Stimulated activated CD4-positive, alpha-beta T cell treated with anti-CD3 and anti-CD28 coated beads, Interleukin-4, amount 100 ng/mL, for 24 hours (primary cell): Measurements from ENCODE around the gene MAP3K13.

Experiments used
- DNase-seq: peaks from one replicate; pipeline ENCODE4 v3.0.0-alpha.2; 2020

Gene MAP3K13

DNA sequence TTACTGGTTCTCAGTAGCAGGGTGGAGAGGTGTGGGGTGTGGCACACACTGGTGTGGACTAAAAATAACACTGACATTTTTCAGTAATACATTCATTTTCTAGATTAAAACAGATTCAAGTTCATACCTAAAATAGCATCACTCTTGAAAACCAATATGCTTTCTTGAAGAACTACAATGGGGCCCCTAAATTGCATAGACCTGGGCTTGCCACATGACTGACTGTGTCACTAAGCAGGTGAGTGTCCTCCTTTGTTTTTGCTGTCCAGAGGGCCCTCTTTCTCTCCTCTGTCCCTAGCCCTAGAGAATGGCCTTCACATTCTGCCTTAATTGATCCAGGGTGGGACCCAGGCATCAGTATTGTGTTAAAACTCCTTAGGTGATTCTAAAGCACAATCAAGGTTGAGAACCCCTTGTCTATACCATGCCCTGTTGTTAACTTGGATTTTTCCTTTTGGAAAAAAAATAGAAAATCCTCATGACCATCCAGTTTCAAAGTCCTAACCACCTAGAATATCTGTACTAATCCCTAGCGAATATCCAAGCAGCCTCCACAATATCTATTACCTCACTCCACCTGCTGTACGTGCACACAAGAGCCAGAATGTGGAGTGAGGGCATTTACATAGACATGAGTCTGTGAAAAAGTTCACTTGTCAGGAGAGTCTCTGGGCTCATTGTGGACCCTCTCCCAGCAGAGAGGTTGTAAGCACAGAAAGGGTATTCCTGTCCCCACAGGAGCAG lies 154.6 kb downstream of the MAP3K13 start:
- DNase-seq, result no peak

DNA sequence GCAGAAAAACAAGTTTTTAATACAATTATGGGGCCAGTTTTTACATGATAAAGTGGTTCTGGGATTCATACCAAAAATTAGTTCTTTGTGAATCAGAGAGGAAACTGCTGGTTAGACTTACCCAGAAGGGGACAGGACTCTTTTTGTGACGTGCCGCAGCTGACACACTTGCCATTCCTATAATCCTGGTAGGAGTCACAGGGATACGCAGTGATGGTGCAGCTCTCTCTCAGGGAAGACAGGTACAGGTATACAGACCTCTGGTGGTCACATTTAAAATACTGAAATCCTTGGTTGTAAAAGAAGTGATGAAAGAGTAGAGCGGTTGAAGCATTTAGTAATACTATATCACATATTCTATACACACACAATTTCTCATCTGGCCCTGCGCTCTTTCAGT lies 156.1 kb downstream of the MAP3K13 start:
- no peak for DNase-seq

DNA sequence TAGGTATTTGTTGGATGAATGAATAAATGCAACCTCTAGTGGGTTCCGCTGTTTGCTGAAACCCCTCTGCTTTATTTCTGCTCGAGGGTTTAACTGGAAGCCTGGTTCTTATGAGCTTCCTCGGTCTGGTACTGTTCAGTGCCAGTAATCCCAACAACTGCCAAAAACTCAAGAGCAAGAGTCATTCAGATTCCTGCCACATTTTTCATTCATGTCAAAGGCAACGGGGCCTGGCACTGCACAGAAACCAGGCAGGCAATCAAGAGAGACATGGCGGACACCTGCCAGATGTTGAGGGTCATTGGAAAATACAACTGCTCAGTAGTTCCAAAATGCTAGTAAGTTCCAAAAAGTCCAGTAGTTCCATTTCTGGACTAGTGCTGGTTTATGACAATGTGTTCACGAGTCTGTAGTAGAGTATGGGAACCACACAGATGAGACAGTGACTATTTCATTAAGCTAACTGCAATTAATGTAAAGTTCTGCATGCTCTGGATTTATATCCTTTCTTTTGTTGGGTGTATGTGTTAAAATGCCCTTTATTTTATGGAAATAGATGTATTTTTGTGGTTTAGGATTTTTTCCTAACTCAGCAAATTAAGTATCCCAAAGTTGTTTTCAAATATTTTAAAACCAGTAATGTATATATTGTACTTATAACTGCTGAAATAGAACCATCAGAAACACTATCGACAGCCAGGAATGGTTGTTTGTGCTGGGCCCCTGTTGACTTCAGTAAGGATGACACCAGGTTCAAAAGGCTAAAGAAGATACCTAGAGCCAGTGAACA lies 158.6 kb downstream of the MAP3K13 start:
- no peak for DNase-seq

DNA sequence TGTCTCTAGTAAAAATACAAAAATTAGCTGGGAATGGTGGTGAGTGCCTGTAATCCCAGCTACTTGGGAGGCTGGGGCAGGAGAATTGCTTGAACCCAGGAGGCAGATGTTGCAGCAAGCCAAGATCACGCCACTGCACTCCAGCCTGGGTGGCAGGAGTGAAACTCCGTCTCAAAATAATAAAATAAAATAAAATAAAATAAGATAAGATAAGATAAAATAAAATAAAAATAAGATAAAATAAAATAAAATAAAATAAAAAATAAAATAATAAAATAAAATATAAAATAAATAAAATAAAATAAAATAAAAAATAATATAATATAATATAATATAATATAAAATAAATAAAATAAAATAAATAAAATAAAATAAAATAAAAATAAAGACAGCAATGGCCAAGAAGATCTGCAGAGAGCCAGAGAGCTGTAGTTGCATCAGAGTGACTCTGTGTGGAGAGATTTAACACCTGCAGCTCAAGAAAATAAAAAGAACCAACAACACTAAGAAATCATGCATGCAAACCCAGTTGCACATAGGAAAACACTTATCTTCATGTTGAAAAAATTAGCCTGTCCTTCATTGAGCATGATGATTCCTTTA lies 163.5 kb downstream of the MAP3K13 start:
- DNase-seq, result no peak

DNA sequence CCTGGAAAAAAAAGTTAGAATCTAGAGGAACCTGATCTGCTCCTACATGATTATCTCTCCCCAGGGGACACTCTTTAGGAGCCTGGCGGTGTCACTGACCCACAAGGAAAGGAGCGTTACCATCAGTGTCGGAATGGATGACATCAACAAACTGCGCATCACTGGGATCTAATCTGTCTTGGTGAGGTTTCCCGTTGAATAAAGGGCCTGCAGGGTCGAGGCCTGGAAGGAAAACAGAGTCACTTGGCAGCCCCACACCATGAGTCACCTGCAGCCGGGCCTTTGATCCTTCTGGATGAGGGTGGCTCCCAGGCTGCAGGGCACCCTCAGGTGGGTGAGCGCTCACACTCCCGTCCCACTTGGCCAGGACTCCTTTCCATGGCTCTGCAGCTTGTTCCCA lies 164.4 kb downstream of the MAP3K13 start:
- DNase-seq, result no peak

DNA sequence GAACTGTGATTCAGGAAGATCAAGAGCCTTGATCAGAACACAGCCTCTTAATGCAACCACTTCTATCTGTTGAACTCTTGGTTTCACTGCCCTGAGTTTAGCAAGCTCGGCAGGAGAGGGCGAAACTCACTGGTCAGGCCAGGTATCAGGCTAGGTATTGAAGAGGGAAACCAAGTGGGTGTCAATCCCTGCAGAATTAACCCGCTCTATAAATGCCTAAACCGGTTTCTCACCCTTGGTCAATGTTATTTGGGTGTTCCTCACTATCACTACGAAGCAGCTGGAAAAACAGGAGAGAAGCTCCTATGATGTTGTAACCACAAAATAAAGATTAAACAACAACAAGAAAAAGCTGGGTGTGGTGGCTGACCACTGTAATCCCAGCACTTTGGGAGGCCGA lies 165.6 kb downstream of the MAP3K13 start:
- no peak for DNase-seq

DNA sequence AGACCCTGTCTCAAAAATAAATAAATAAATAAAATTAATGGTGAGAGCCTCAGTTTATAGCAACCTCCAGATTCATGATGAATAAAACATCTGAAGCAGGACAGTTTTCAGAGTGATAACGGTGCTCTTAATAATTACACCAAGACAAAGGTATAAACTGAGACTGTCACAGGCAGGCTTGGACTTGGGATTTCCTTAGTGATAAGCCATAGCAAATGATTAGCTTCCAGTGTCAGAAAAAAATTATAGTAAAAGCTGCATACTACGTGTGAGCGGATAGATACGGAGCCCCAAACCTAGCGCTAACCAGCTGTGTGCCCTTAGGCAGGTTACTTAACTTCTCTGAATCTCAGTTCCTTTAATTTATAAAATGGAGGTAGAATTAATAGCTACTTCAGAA lies 167.9 kb downstream of the MAP3K13 start:
- no peak for DNase-seq

DNA sequence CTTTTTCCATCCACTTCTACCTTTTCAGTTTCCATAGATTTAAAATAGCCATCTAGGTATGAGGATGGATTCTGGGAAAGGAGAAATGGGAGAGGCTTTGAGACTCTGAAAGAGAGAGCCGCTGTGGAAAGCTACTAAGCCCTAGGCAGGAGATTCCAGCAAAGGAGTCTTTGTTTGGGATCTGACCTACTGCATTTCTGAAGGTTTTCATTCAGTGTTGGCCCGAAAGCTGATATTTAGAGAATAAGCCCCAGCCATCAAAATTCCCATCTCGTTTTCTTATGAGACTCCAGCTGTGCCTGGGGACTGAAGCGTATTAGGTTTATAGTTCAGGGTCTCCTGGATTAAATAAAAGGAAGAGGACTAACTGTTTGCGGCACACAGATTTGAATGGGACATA lies 170.0 kb downstream of the MAP3K13 start:
- no peak for DNase-seq

DNA sequence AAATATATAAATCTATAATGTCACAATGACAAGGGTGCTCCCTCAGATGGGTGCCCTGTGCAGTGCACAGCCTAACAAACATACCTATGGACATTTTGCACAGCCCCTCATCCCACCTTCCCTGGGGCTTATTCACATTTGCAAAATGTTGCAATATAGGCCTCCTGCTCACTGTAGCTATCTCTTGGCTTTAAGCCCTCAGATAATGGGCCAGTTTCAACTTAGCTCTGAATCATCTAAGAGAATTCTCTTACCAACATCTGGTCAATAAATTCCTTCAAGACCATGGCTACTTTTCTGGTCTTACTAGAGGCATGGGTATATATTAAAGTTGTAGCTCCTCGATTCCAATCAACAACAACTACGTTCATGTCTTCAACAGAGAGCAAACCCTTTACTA lies 171.6 kb downstream of the MAP3K13 start:
- no peak for DNase-seq

DNA sequence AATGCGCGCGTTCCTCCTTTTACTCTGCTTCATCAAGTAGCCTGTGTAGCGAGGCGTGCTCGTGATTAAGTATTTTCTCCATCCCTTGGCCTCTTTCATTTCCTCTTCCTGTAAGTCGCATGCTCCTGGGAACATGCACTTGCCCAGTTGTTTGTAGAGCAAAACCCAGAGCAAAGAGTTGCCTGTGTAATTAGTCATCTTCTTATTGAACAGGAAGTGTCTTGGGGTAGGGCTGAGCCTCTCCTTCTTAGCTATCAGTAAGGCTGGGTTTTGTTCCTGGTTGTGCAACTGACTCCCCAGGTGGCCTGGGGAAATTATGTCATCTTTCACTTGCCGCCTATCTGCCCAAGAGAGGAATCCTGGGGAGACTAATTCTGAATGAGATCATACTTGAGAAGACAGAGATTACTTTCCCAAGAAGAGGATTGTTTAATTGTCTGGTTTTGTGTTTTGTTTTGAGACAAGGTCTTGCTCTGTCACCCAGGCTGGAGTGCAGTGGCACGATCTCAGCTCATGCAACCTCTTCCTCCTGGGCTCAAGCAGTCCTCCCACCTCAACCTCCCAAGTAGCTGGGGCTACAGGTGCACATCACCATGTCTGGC lies 174.5 kb downstream of the MAP3K13 start:
- DNase-seq, result peak; percentile 42
